Putamen (tissue), 1 donor: ENCODE measurements around the gene CKAP2.
"Not testable (repeated sequence)": the region's sequence is repeated elsewhere in the genome, so short reads cannot be mapped to it uniquely, and the experiment has no call there.

ENCODE experiments used
- DNase-seq: peaks from one replicate; pipeline ENCODE4 v3.0.0-alpha.2; 2016; ENCODE audit warnings: low spot score

Gene CKAP2

GRCh38 chr13:52454820-52455676 is at the start of gene CKAP2:
Gene CKAP2, plus strand, starts transcription at chr13:52455478. Its CDS starts 79 bp downstream, at chr13:52455557.
- peak; percentile 90 for DNase-seq

- no peak for DNase-seq
Observed at GRCh38 chr13:52405767-52406494, 49.3 kb upstream of the CKAP2 start, which contains the start of gene THSD1. Gene THSD1, minus strand, starts transcription at chr13:52406172. Its CDS starts 3,572 bp downstream, at chr13:52402600.

GRCh38 chr13:52406629-52407028 is 48.6 kb upstream of the CKAP2 start:
- no peak for DNase-seq

- DNase-seq, result not testable (repeated sequence)
Observed at GRCh38 chr13:52407436-52407835, 47.8 kb upstream of the CKAP2 start.

GRCh38 chr13:52408071-52408658 is 47.1 kb upstream of the CKAP2 start:
- not testable (repeated sequence) for DNase-seq

- no peak for DNase-seq
Observed at GRCh38 chr13:52411629-52412028, 43.6 kb upstream of the CKAP2 start.

- no peak for DNase-seq
Observed at GRCh38 chr13:52412128-52412527, 43.1 kb upstream of the CKAP2 start.

- DNase-seq, result no peak
Observed at GRCh38 chr13:52414051-52414450, 41.2 kb upstream of the CKAP2 start.

GRCh38 chr13:52414963-52415362 is 40.3 kb upstream of the CKAP2 start:
- DNase-seq, result no peak

- DNase-seq, result no peak
Observed at GRCh38 chr13:52419080-52419479, 36.2 kb upstream of the CKAP2 start.

GRCh38 chr13:52421216-52421615 is 34.1 kb upstream of the CKAP2 start:
- DNase-seq, result no peak

GRCh38 chr13:52428295-52428694 is 27.0 kb upstream of the CKAP2 start:
- DNase-seq, result no peak

GRCh38 chr13:52432456-52432855 is 22.8 kb upstream of the CKAP2 start:
- no peak for DNase-seq

GRCh38 chr13:52446265-52446664 is 9.0 kb upstream of the CKAP2 start:
- DNase-seq, result no peak

- no peak for DNase-seq
Observed at GRCh38 chr13:52447354-52447753, 7.9 kb upstream of the CKAP2 start.

GRCh38 chr13:52447815-52448552 is 7.3 kb upstream of the CKAP2 start:
- DNase-seq, result no peak

- no peak for DNase-seq
Observed at GRCh38 chr13:52449331-52450011, 5.8 kb upstream of the CKAP2 start.

- peak; percentile 95 for DNase-seq
Observed at GRCh38 chr13:52450012-52450792, 5.1 kb upstream of the CKAP2 start, which contains the start of gene VPS36. Gene VPS36, minus strand, starts transcription at chr13:52450634. Its CDS starts 40 bp downstream, at chr13:52450594.

- DNase-seq, result no peak
Observed at GRCh38 chr13:52450793-52451116, 4.5 kb upstream of the CKAP2 start.

- no peak for DNase-seq
Observed at GRCh38 chr13:52451135-52451804, 4.0 kb upstream of the CKAP2 start.
